Left renal pelvis (tissue), 4 donors: ENCODE measurements around the gene NAALADL2. TPM values are rescaled to one million over a fixed set of nuclear protein-coding genes. Genes with fewer than 3 reads are reported as not detected.

Source experiments
- DNase-seq, 4 donors: peaks; one replicate each; pipeline ENCODE4 v3.0.0-alpha.2; 2013; ENCODE audit warnings: low read depth in 4 of 4, low spot score in 3 of 4
- polyA plus RNA-seq, 4 donors: library from polyadenylated mRNA; unstranded; fragments of 120-200 nt; gene quantifications; one replicate each; pipeline ENCODE4 v1.2.1, GENCODE V29; 2013; ENCODE audit not compliant: insufficient read length in 4 of 4

The NAALADL2 gene
- polyA plus RNA-seq, 4 donors: 13.6 to 25.3 (median 19.7) TPM

DNA sequence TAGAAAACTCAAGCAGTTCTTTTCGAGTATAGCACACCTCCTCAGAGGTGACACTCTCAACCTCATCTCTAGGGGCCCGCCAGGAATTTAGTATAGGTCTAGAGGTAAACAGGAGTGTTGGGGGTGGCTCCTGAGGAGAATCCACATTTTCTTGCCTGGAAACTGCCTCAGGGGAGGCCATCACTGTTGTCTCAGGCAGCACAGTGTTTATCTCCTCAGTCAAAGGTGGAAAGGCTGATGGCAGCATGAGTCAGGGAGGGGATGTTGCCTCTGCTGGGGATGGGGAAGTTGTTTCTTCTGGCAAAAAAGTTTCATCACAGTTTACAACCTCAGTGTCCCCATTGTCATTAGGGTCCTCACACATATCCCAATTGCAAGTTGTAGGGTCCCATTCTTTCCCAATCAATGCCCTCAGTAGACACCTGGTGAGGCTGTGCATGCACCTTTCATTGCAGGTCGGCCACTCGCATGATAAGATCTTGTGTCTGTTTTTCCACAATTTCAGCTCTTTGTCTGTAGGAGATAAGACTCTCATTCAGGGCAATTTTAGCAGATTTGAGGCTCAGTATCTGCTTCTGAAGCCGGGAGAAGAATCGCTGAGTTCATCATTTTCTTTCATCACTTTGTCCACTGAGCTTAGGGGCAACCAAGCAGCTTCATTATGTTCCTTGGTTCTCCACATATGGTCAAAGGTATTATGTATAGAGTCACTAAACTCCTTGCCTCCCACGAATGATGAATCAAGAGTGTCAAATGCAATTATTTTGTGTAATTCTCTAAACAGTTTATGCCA lies 25.8 kb downstream of the NAALADL2 start:
- DNase-seq: no peak

DNA sequence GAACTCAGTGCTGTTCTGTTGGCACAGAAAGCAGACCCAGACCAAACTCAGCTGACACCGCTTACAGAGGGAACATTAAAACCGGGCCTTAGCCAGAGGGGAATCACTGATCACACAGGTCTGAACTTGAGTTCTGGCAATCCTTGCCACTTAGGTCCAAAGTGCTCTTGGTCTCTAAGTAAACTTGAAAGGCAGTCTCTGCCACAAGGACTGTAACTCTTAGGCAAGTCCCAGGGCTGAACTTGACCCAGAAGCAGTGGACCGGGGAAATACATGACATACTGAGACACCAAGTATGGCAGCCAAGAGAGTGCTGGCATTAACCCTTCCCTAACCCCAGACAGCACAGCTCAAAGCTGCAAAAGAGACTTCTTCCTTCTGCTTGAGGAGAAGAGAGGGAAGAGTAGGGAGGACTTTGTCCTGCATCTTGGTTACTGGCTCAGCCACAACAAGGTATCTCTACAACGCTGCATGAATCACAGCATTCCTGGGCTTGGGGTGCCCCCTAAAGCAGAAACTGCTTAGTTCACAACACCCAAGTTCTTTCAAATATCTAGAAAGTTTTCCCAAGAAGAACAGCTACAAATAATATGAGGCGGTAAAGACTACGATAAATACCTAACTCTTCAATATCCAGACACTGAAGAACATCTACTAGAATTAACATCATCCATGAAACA lies 32.5 kb downstream of the NAALADL2 start:
- no peak for DNase-seq

- no peak for DNase-seq
Observed at GRCh38 chr3:174907027-174907426, 47.9 kb downstream of the NAALADL2 start.

DNA sequence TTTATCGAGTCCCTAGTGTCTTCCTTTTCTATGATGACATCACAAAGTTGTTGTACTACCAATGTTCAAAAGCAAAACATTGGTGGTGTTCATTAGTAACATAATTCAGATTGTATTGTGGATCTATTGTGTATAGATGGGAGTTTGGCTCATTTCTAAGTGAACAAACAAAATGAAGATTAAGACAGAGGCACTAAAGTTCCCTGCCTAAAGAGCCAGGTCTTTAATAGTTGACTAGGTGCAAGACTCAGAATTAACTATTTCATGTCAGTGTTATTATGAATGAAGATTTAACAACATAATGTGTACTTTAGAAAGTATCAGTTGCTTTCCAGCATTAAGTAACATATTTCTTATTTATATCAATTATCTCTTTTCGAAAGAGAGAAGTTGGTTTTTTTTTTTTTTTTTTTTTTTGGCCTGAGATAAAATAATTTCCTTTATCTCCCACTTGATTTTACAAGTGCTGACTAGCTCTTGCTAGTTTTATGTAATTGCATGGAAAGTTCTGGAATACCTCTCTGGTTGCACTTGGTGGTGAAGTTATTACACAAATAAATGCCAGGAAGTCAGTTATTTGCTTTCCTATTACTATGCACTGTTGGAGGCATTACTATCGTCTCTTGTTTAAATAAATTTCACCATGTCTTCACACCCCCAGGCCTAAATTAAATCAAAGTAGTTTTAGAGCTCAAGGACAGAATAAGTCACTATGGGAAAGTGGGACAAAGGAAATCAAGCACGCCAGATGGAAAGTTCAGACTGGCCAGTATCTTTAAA lies 48.7 kb downstream of the NAALADL2 start:
- DNase-seq: no peak

- no peak for DNase-seq
Observed at GRCh38 chr3:174931473-174932353, 72.6 kb downstream of the NAALADL2 start.

GRCh38 chr3:174936590-174936989 lies 77.5 kb downstream of the NAALADL2 start:
- no peak for DNase-seq

DNA sequence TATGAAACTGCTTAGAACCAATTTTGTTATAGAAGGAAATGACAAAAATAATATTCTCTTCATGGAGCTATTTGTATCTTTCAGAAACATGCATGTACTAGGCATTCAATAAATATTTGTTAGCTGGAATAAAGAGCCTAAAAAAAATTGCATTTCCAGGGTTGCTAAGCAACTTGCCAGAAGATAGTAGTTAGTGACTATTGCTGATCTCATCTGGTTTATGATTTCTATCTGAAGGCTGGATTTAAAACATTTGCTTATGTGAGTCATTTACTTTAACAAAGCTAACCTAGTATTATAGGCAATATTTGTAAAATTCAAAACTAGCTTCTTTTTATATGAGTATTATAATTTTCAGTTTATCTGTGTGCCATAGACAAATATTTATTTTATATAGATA lies 78.3 kb downstream of the NAALADL2 start:
- no peak for DNase-seq

- DNase-seq: no peak
Observed at GRCh38 chr3:174938102-174938501, 79.0 kb downstream of the NAALADL2 start.

- no peak for DNase-seq
Observed at GRCh38 chr3:174940151-174940550, 81.0 kb downstream of the NAALADL2 start.

GRCh38 chr3:174945276-174945675 lies 86.1 kb downstream of the NAALADL2 start:
- no peak for DNase-seq

GRCh38 chr3:174945951-174946350 lies 86.8 kb downstream of the NAALADL2 start:
- DNase-seq: no peak

GRCh38 chr3:174949523-174949922 lies 90.4 kb downstream of the NAALADL2 start:
- DNase-seq: no peak

- DNase-seq: no peak
Observed at GRCh38 chr3:174951034-174951433, 91.9 kb downstream of the NAALADL2 start.

DNA sequence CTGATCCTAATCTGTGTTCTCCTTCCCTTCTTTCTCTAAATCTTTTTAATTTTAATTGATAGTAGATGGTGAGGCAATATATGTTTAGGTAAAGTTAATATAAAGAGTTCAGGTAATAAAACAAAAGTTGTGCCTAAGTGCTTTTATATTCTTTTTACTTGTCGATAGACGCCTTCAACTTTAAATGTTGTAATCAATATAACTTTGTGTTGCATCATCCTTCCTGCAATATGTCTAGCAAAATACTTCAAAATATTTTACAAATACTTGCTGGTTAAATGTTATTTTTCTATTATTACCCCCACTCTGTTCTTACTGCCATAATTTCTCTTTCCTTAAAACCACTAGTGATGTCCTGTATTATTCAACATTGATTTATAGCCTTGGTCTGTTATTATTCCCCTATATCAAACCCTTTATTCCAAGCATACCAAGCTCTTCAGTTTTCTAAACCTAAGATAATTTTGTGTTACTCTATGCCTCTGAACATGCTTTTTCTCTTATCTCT lies 92.4 kb downstream of the NAALADL2 start:
- no peak for DNase-seq

DNA sequence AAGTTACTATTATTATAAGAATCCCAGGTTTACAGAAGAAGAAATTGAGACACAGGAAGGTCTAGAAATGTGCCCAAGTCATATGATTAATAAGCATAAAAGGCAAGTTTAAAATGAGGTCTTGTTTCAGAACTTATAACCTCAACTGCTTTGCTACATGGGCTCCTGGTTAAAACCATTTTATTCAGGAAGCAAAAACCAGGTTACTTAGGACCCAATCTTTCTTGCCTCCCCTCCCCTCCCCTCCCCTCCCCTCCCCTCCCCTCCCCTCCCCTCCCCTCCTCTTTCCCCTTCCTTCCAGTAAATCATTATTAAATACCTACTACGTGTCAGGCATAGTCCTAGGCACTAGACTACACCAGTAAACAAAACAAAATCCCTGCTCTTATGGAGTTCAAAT lies 93.9 kb downstream of the NAALADL2 start:
- no peak for DNase-seq

GRCh38 chr3:174955513-174956016 lies 96.4 kb downstream of the NAALADL2 start:
- DNase-seq: no peak

DNA sequence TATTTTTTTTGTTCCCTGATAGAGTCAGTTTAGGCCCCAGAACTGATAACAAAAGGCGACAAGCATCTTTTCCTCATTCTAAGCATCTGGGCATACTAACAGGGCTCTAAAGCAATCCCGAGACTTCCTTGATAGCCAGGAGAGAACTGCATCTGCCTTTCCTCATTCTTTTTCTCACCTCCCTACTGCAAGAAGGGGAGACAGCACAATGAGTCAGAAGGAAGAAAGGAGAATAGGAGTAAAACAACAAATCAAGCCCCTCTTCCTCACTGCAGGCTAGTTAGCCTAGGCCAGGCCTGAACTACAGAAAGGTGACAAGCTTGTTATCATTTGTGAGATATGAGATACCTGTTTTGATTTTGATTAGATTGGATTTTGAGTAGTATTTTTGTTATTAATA lies 97.9 kb downstream of the NAALADL2 start:
- DNase-seq: no peak

GRCh38 chr3:174957551-174958001 lies 98.4 kb downstream of the NAALADL2 start:
- DNase-seq: no peak

DNA sequence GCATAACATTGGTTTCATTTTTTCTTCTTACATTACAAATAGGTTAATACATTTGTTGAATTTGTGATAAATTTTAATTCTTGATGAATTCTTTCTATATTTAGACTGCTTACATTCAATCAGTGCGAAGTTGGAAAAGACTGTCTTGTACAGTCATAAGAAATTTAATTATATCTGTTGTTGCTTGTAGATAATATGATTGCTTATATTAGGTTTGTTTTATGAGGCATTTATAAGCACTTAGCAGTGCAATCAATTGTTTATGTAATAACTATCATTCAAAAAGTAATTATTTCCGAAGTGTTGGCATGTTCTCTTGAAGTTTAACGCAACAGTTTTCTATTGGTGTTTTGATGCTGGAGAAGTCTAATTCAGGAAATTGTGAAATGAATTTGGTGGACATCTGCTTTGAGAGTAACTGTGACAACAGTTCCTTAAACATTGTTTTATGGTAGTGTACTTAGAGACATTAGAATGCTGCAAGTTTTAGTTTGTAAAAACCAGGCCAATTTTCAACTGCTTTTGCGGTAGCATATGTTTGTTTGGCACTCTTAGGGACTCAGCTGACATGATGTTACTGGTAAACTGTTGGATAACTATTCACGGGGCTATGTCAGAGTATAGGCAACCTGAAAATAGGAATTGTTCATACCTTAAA lies 99.7 kb downstream of the NAALADL2 start:
- no peak for DNase-seq
